ENCODE measurements around the gene HOXB3.

- TF ChIP-seq CTCF (IDR thresholded peaks at IDR 0.05; ENCODE audit: insufficient read depth, low read depth, low read length) (no peak), EZH2 (IDR thresholded peaks at IDR 0.05; ENCODE audit: insufficient read depth, low read length) (peak; percentile 34)
Observed at GRCh38 chr17:48611681-48612455, 21.8 kb upstream of the HOXB3 start.

All from astrocyte (in vitro differentiated cells and primary cell).